Stimulated activated CD4-positive, alpha-beta T cell treated with anti-CD3 and anti-CD28 coated beads, Interleukin-4, amount 100 ng/mL, for 1 hour (primary cell): Measurements from ENCODE around the gene PATJ.

Experiments used
- DNase-seq: peaks from one replicate; pipeline ENCODE4 v3.0.0-alpha.2; 2020

Gene PATJ

GRCh38 chr1:62057230-62057629, 314.9 kb downstream of the PATJ start:
- DNase-seq, result no peak

- DNase-seq, result no peak
Observed at GRCh38 chr1:62057641-62058290, 315.5 kb downstream of the PATJ start.

- no peak for DNase-seq
Observed at GRCh38 chr1:62058956-62059355, 316.7 kb downstream of the PATJ start.

- DNase-seq, result no peak
Observed at GRCh38 chr1:62062087-62062486, 319.8 kb downstream of the PATJ start.

- DNase-seq, result no peak
Observed at GRCh38 chr1:62064829-62065407, 322.6 kb downstream of the PATJ start.

GRCh38 chr1:62066713-62067112, 324.4 kb downstream of the PATJ start:
- DNase-seq, result no peak

- no peak for DNase-seq
Observed at GRCh38 chr1:62068416-62068843, 326.1 kb downstream of the PATJ start.

- DNase-seq, result no peak
Observed at GRCh38 chr1:62068978-62069377, 326.7 kb downstream of the PATJ start.

- DNase-seq, result no peak
Observed at GRCh38 chr1:62070384-62071011, 328.2 kb downstream of the PATJ start.

- no peak for DNase-seq
Observed at GRCh38 chr1:62071695-62072094, 329.4 kb downstream of the PATJ start.

GRCh38 chr1:62076286-62076685, 334.0 kb downstream of the PATJ start:
- no peak for DNase-seq

GRCh38 chr1:62077821-62078220, 335.5 kb downstream of the PATJ start:
- DNase-seq, result no peak

GRCh38 chr1:62082456-62083363, 340.4 kb downstream of the PATJ start:
- DNase-seq, result peak; percentile 31

- DNase-seq, result no peak
Observed at GRCh38 chr1:62084310-62084890, 342.1 kb downstream of the PATJ start.

- no peak for DNase-seq
Observed at GRCh38 chr1:62088439-62088838, 346.2 kb downstream of the PATJ start.

- no peak for DNase-seq
Observed at GRCh38 chr1:62089570-62089969, 347.3 kb downstream of the PATJ start.

- DNase-seq, result no peak
Observed at GRCh38 chr1:62090016-62090415, 347.7 kb downstream of the PATJ start.

- no peak for DNase-seq
Observed at GRCh38 chr1:62092110-62092509, 349.8 kb downstream of the PATJ start.

- no peak for DNase-seq
Observed at GRCh38 chr1:62093261-62093660, 351.0 kb downstream of the PATJ start.

- DNase-seq, result no peak
Observed at GRCh38 chr1:62097464-62097863, 355.2 kb downstream of the PATJ start.

- DNase-seq, result no peak
Observed at GRCh38 chr1:62100442-62100841, 358.2 kb downstream of the PATJ start.

- DNase-seq, result no peak
Observed at GRCh38 chr1:62103846-62104245, 361.6 kb downstream of the PATJ start.

GRCh38 chr1:62107923-62108322, 365.6 kb downstream of the PATJ start:
- DNase-seq, result no peak
